ENCODE data around the gene GPR78. TPM values are rescaled to one million over a fixed set of nuclear protein-coding genes. Genes with fewer than 3 reads are reported as not detected.

Gene GPR78
- polyA plus RNA-seq, 1 of the 3 experiments (the other 2 are of a cell fraction) = not detected

GRCh38 chr4:8540072-8540471 lies 40.1 kb upstream of the GPR78 start:
- POLR2A ChIA-PET = no interaction called here

More at GRCh38 chr4:8540072-8540471, 40.1 kb upstream of the GPR78 start:
- Histone ChIP-seq H4K20me1 (ENCODE audit: insufficient read depth) (no peaks in the 10 kb centered on the region), H3K27me3 (ENCODE audit: insufficient read depth) (no peaks in the 10 kb centered on the region), H3K9me3 (no peaks in the 10 kb centered on the region), H3K4me1 (ENCODE audit: control insufficient read depth in 1 of 2, insufficient read depth in 2 of 2, low read depth in 1 of 2, low read length in 1 of 2) (peaks cover 0 to 7% of the 10 kb centered on the region in 2 experiments; a peak in 2 of 4 replicates), H3K27ac (ENCODE audit: low read depth in 2 of 2, low read length in 1 of 2) (no peak overlapping the region), H3F3A (replicated peaks; ENCODE audit: insufficient read depth) (no peaks in the 10 kb centered on the region), H3K79me2 (ENCODE audit: insufficient read depth) (no peaks in the 10 kb centered on the region), H3K9ac (no peak overlapping the region), H2AFZ (ENCODE audit: low read depth) (no peak overlapping the region), H3K4me3 (ENCODE audit: low read depth in 2 of 2, low read length in 1 of 2) (no peak overlapping the region), H3K4me2 (no peak overlapping the region), H3K36me3 (replicated peaks in 1 of 2; ENCODE audit: control insufficient read depth in 1 of 2, insufficient read depth in 2 of 2, low read length in 1 of 2) (no peaks in the 10 kb centered on the region), H3K9me2 (no peaks in the 10 kb centered on the region)
- TF ChIP-seq TCF12 (IDR thresholded peaks at IDR 0.05) (no peak), ELF1 (IDR thresholded peaks at IDR 0.05) (no peak), TEAD4 (IDR thresholded peaks at IDR 0.05; ENCODE audit: borderline replicate concordance, insufficient read depth) (no peak), EZH2phosphoT487 (IDR thresholded peaks at IDR 0.05; ENCODE audit: borderline replicate concordance, low read depth) (no peak), ZBTB33 (IDR thresholded peaks at IDR 0.05; ENCODE audit: borderline replicate concordance, low read depth) (no peak), REST (IDR thresholded peaks at IDR 0.05; ENCODE audit: low read depth, low read length) (no peak), FOXJ3 (CRISPR knock-in tag; IDR thresholded peaks at IDR 0.05) (no peak), FOSL2 (IDR thresholded peaks at IDR 0.05; ENCODE audit: borderline replicate concordance, low read depth) (no peak), CHD2 (IDR thresholded peaks at IDR 0.05; ENCODE audit: low read length, partially characterized antibody) (no peak), SIN3A (IDR thresholded peaks at IDR 0.05; ENCODE audit: borderline replicate concordance, low read depth, low read length) (no peak), RCOR1 (IDR thresholded peaks at IDR 0.05; ENCODE audit: low read length) (no peak), MXI1 (IDR thresholded peaks at IDR 0.05; ENCODE audit: low read depth, low read length) (no peak), RFX5 (IDR thresholded peaks at IDR 0.05; ENCODE audit: low read length) (no peak), GATA2 (CRISPR knock-in tag; IDR thresholded peaks at IDR 0.05) (no peak), MAX (IDR thresholded peaks at IDR 0.05; ENCODE audit: low read depth) (no peak), JUND (IDR thresholded peaks at IDR 0.05) (no peak)
- TF ChIP-seq, protein P1, sequence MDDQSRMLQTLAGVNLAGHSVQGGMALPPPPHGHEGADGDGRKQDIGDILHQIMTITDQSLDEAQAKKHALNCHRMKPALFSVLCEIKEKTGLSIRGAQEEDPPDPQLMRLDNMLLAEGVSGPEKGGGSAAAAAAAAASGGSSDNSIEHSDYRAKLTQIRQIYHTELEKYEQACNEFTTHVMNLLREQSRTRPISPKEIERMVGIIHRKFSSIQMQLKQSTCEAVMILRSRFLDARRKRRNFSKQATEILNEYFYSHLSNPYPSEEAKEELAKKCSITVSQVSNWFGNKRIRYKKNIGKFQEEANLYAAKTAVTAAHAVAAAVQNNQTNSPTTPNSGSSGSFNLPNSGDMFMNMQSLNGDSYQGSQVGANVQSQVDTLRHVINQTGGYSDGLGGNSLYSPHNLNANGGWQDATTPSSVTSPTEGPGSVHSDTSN (IDR thresholded peaks at IDR 0.05) = no peak
- TF ChIP-seq, protein P2, sequence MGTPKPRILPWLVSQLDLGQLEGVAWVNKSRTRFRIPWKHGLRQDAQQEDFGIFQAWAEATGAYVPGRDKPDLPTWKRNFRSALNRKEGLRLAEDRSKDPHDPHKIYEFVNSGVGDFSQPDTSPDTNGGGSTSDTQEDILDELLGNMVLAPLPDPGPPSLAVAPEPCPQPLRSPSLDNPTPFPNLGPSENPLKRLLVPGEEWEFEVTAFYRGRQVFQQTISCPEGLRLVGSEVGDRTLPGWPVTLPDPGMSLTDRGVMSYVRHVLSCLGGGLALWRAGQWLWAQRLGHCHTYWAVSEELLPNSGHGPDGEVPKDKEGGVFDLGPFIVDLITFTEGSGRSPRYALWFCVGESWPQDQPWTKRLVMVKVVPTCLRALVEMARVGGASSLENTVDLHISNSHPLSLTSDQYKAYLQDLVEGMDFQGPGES (IDR thresholded peaks at IDR 0.05; ENCODE audit: low read depth, low read length) = no peak
- TF ChIP-seq, protein P3, sequence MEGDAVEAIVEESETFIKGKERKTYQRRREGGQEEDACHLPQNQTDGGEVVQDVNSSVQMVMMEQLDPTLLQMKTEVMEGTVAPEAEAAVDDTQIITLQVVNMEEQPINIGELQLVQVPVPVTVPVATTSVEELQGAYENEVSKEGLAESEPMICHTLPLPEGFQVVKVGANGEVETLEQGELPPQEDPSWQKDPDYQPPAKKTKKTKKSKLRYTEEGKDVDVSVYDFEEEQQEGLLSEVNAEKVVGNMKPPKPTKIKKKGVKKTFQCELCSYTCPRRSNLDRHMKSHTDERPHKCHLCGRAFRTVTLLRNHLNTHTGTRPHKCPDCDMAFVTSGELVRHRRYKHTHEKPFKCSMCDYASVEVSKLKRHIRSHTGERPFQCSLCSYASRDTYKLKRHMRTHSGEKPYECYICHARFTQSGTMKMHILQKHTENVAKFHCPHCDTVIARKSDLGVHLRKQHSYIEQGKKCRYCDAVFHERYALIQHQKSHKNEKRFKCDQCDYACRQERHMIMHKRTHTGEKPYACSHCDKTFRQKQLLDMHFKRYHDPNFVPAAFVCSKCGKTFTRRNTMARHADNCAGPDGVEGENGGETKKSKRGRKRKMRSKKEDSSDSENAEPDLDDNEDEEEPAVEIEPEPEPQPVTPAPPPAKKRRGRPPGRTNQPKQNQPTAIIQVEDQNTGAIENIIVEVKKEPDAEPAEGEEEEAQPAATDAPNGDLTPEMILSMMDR (IDR thresholded peaks at IDR 0.05) = no peak
- WGBS (ENCODE audit: low lambda C conversion rate) = 92% methylated on average over 8 of the region's 9 CpGs
- CTCF ChIA-PET = no interaction called here
- DNase-seq = no peak

Measured in SK-N-SH (cell line).